OCI-LY7 (cell line): ENCODE data around the gene NDOR1. TPM values are rescaled to one million over a fixed set of nuclear protein-coding genes. Genes with fewer than 3 reads are reported as not detected.

Experiments
- BruUV-seq: library from RNA; stranded (reverse); fragments of 400-500 nt; replicated peaks from 2 replicates; lab custom pipeline; 2021; lab: Mats Ljungman, UMichigan
- CTCF ChIA-PET: fragments of 300-600 bp; sonication (Branson Sonifier 250); formaldehyde crosslinking; loops from one replicate; lab custom pipeline; 2022; ENCODE audit warnings: antibody characterized with exemption; ENCODE audit not compliant: unreplicated experiment; lab: Charles Lee
- POLR2A ChIA-PET: fragments of 300-600 bp; sonication (Branson Sonifier 250); formaldehyde crosslinking; loops from one replicate; lab custom pipeline; 2022; ENCODE audit warnings: antibody characterized with exemption; lab: Charles Lee
- DNase-seq: peaks from one replicate; pipeline ENCODE4 v3.0.0-alpha.2; 2015; ENCODE audit warnings: low spot score
- H2AFZ ChIP-seq: fragments of 200-600 bp; sonication (generic), shearing (Covaris generic); 2 replicates; pipeline ENCODE4 v1.6.1; 2014; ENCODE audit warnings: mild to moderate bottlenecking, antibody characterized with exemption, low read length, moderate library complexity
- H3K27ac ChIP-seq: fragments of 200-600 bp; sonication (generic); 2 replicates; pipeline ENCODE4 v1.5.1; 2014; ENCODE audit warnings: mixed run types, low read depth, mild to moderate bottlenecking, moderate library complexity, low read length, inconsistent platforms; ENCODE audit not compliant: poor library complexity, severe bottlenecking
- H3K36me3 ChIP-seq: fragments of 200-600 bp; sonication (generic); 2 replicates; pipeline ENCODE4 v1.6.1; 2014; ENCODE audit warnings: mild to moderate bottlenecking, antibody characterized with exemption, low read length, moderate library complexity, mixed read lengths; ENCODE audit not compliant: insufficient read depth
- H3K4me1 ChIP-seq: fragments of 200-600 bp; sonication (generic); 2 replicates; pipeline ENCODE4 v1.5.1; 2014; ENCODE audit warnings: mild to moderate bottlenecking, low read length; ENCODE audit not compliant: insufficient read depth, poor library complexity, severe bottlenecking
- H3K4me2 ChIP-seq: fragments of 200-600 bp; sonication (generic); 2 replicates; pipeline ENCODE4 v1.6.1; 2014; ENCODE audit warnings: mild to moderate bottlenecking, low read length
- H3K4me3 ChIP-seq: fragments of 200-600 bp; sonication (generic); 2 replicates; pipeline ENCODE4 v1.5.1; 2014; ENCODE audit warnings: mild to moderate bottlenecking, low read depth, low read length; ENCODE audit not compliant: poor library complexity, severe bottlenecking
- H3K79me2 ChIP-seq: fragments of 200-600 bp; sonication (generic); 2 replicates; pipeline ENCODE4 v1.6.1; 2016; ENCODE audit warnings: low read depth, mild to moderate bottlenecking, low read length, moderate library complexity, mixed read lengths; ENCODE audit not compliant: insufficient read depth
- H3K9me2 ChIP-seq: fragments of 200-600 bp; sonication (generic); 2 replicates; pipeline ENCODE4 v1.6.1; 2016; ENCODE audit warnings: mild to moderate bottlenecking, low read length, mixed read lengths; ENCODE audit not compliant: insufficient read depth
- H3K9me3 ChIP-seq: fragments of 200-600 bp; sonication (generic); 2 replicates; pipeline ENCODE4 v1.6.1; 2014; ENCODE audit warnings: mild to moderate bottlenecking, mixed run types, low read length, mixed read lengths
- H4K20me1 ChIP-seq: fragments of 200-600 bp; sonication (generic); 2 replicates; pipeline ENCODE4 v1.6.1; 2014; ENCODE audit warnings: mild to moderate bottlenecking, antibody characterized with exemption, low read length, moderate library complexity, mixed read lengths; ENCODE audit not compliant: insufficient read depth
- EZH2phosphoT487 ChIP-seq: fragments of 200-600 bp; sonication (generic); IDR thresholded peaks from 2 replicates; pipeline ENCODE4 v1.6.1; 2018; ENCODE audit warnings: low read depth, borderline replicate concordance, mild to moderate bottlenecking, mixed run types, antibody characterized with exemption, low read length, moderate library complexity, mixed read lengths
- intact Hi-C: fragments of 100-400 bp; cut with micrococcal nuclease; formaldehyde crosslinking; loops from one replicate; pipeline ENCODE4 v1.10.0; 2022; ENCODE audit not compliant: unreplicated experiment
- total RNA-seq, 2 experiments: library from RNA; depleted of rRNA in 1 of 2; stranded (reverse); fragments of >200 nt in 1 of 2; shearing (Covaris generic) in 1 of 2; gene quantifications; 2 replicates each; pipeline ENCODE4 v1.2.3, GENCODE V29; 2014 to 2022
- TF ChIP-seq, protein P1 (sequence below): fragments of 200-600 bp; sonication (generic); conservative IDR thresholded peaks from 2 replicates; pipeline ENCODE4 v1.5.1; 2014; ENCODE audit warnings: mild to moderate bottlenecking, antibody characterized with exemption, low read length, moderate library complexity, mixed read lengths

Gene NDOR1
- total RNA-seq, 2 experiments from 2014 or later, result 30.4 to 61.9 TPM

DNA sequence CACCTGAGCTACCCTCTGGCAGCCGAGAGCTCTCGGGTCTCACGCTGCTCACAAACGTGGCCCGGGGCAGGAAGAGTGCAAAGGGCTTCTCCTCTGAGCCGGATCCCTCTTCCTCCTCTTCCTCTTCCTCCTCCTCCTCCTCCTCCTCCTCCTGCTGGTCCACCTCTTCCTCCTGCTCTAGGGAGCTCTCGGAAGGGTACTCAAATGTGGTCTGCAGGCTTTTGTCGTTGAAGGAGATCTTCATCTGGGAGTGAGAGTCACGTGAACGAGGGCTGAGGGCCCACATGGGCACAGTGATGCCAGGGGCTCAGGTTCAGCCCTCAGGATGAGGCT, 13.1 kb upstream of the NDOR1 start:
- TF ChIP-seq, protein P1, sequence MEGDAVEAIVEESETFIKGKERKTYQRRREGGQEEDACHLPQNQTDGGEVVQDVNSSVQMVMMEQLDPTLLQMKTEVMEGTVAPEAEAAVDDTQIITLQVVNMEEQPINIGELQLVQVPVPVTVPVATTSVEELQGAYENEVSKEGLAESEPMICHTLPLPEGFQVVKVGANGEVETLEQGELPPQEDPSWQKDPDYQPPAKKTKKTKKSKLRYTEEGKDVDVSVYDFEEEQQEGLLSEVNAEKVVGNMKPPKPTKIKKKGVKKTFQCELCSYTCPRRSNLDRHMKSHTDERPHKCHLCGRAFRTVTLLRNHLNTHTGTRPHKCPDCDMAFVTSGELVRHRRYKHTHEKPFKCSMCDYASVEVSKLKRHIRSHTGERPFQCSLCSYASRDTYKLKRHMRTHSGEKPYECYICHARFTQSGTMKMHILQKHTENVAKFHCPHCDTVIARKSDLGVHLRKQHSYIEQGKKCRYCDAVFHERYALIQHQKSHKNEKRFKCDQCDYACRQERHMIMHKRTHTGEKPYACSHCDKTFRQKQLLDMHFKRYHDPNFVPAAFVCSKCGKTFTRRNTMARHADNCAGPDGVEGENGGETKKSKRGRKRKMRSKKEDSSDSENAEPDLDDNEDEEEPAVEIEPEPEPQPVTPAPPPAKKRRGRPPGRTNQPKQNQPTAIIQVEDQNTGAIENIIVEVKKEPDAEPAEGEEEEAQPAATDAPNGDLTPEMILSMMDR, result no peak
- TF ChIP-seq EZH2phosphoT487, result no peak
- H3K27ac ChIP-seq, result no peak overlapping the region
- peaks cover 20% of the 10 kb centered on the region for H3K79me2 ChIP-seq
- ChIA-PET POLR2A (no interaction called here), CTCF (interaction anchor here (0.6 to 0.7 kb wide), 2 partner anchors 16 to 65 kb away, joined by 3 read pairs; no protein-coding TSS in a partner anchor)
- no peak overlapping the region for H2AFZ ChIP-seq
- H3K9me3 ChIP-seq, result no peaks in the 10 kb centered on the region
- no TSS peak for BruUV-seq
- DNase-seq, result no peak
- H4K20me1 ChIP-seq, result peaks cover 2% of the 10 kb centered on the region; the same call in 1 of the 2 replicates
- H3K4me1 ChIP-seq, result peaks cover 15% of the 10 kb centered on the region
- peaks cover 20% of the 10 kb centered on the region; the same call in 1 of the 2 replicates for H3K36me3 ChIP-seq
- no peak overlapping the region for H3K4me3 ChIP-seq
- intact Hi-C loops, result no loop called here
- H3K9me2 ChIP-seq, result no peaks in the 10 kb centered on the region
- H3K4me2 ChIP-seq, result no peak overlapping the region

DNA sequence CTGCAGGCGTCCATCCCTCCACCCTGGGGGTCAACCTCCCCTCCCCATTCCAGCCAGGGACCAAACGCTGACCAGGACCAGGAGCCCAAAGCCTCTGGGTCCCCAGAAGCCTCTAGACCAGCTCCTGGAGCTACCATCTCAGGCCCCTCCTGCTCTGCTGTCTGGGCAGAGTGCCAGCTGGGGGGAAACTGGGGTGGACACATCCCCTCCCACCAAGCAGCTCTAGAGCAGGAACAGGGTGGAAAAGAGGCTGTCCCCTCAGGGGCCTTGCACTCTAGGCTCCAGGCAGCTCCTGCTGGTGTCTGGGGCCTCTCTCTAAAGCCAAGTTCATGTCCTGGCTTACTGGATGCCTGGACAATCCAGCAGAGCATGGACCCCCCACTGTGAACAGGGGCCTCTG, 12.6 kb upstream of the NDOR1 start:
- no peaks in the 10 kb centered on the region for H4K20me1 ChIP-seq
- DNase-seq, result no peak
- peaks cover 20% of the 10 kb centered on the region; the same call in 1 of the 2 replicates for H3K36me3 ChIP-seq
- no peak overlapping the region for H3K4me2 ChIP-seq
- no peak overlapping the region for H2AFZ ChIP-seq
- peaks cover 12% of the 10 kb centered on the region for H3K4me1 ChIP-seq
- intact Hi-C loops, result no loop called here
- TF ChIP-seq EZH2phosphoT487, result no peak
- TF ChIP-seq, protein P1, result no peak
- POLR2A ChIA-PET, result no interaction called here
- H3K9me2 ChIP-seq, result no peaks in the 10 kb centered on the region
- BruUV-seq, result no TSS peak
- H3K27ac ChIP-seq, result no peak overlapping the region
- no peaks in the 10 kb centered on the region for H3K9me3 ChIP-seq
- CTCF ChIA-PET, result interaction anchor here (0.5 to 0.7 kb wide), 4 partner anchors 11 to 66 kb away, joined by 3 to 4 read pairs (median 3); no protein-coding TSS in a partner anchor
- H3K4me3 ChIP-seq, result no peak overlapping the region
- peaks cover 16% of the 10 kb centered on the region for H3K79me2 ChIP-seq

DNA sequence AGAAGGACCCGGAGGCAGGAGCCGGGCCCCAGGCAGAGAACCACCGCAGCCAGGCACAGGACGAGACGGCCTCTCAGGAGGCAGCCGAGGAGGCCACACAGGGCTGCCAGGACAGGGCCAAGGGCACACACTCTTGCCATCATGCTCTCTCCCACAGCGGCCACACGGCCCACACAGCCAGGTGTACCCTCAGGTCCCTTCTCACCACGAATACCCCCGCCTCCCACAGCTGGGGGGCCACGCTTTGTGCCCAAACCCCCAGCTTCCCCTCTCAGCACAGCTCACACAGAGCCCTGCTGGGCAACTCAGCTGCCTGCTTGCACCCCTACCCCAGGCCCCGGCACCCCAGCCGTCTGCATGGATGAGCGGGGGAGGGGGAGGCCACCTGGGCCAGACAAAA, 11.7 kb upstream of the NDOR1 start:
- Histone ChIP-seq H3K4me3 (no peak overlapping the region), H2AFZ (no peak overlapping the region), H3K4me2 (no peak overlapping the region), H3K79me2 (peaks cover 12% of the 10 kb centered on the region; the same call in 1 of the 2 replicates), H4K20me1 (no peaks in the 10 kb centered on the region), H3K9me3 (no peaks in the 10 kb centered on the region), H3K9me2 (no peaks in the 10 kb centered on the region), H3K4me1 (peaks cover 12% of the 10 kb centered on the region), H3K36me3 (peaks cover 20% of the 10 kb centered on the region; the same call in 1 of the 2 replicates), H3K27ac (no peak overlapping the region)
- DNase-seq, result no peak
- no peak for TF ChIP-seq EZH2phosphoT487
- TF ChIP-seq, protein P1, result no peak
- ChIA-PET POLR2A (no interaction called here), CTCF (no interaction called here)
- intact Hi-C loops, result no loop called here
- BruUV-seq, result no TSS peak
